K562 (cell line): ENCODE data around the gene ACTR3.

ENCODE experiments used
- AFF4 ChIP-seq: sonication (generic); formaldehyde crosslinking; IDR thresholded peaks from 2 replicates; pipeline ENCODE4 v1.8.0; 2023; ENCODE audit warnings: mild to moderate bottlenecking, missing genetic modification reagents
- JUND ChIP-seq, 2 experiments: IDR thresholded peaks; 2 replicates in 1 of 2; 3 replicates in 1 of 2; pipeline ENCODE4 v1.6.1; 2011; ENCODE audit warnings: borderline replicate concordance in 2 of 2, low read depth in 2 of 2, low read length in 2 of 2, improper control_type of control experiment in 1 of 2, missing biosample characterization in 1 of 2, missing genetic modification characterization in 1 of 2, missing genetic modification reagents in 1 of 2
- NCOA2 ChIP-seq, 2 experiments: fragments of 450-650 bp; IDR thresholded peaks; 2 replicates each; pipeline ENCODE4 v1.6.1; 2018; ENCODE audit warnings: mild to moderate bottlenecking in 2 of 2, moderate library complexity in 1 of 2; ENCODE audit not compliant: partially characterized antibody in 2 of 2
- PHF8 ChIP-seq: fragments of 200-600 bp; sonication (generic); IDR thresholded peaks from 2 replicates; pipeline ENCODE4 v1.6.1; 2012; ENCODE audit warnings: mixed run types, mild to moderate bottlenecking, inconsistent platforms, low read length, moderate library complexity, borderline replicate concordance
- POLR2A ChIP-seq: fragments of 450-650 bp; conservative IDR thresholded peaks from 2 replicates; pipeline ENCODE4 v1.6.1; 2016
- POLR2AphosphoS2 ChIP-seq: IDR thresholded peaks from 2 replicates; pipeline ENCODE4 v1.6.1; 2012; ENCODE audit warnings: low read length, improper control_type of control experiment
- TFE3 ChIP-seq: fragments of 450-650 bp; formaldehyde crosslinking; IDR thresholded peaks from 2 replicates; pipeline ENCODE4 v1.4.0; 2020; ENCODE audit warnings: mild to moderate bottlenecking, mixed read lengths
- ZBTB2 ChIP-seq: fragments of 450-650 bp; IDR thresholded peaks from 2 replicates; pipeline ENCODE4 v1.6.1; 2016; ENCODE audit warnings: antibody characterized with exemption

GRCh38 chr2:113896791-113897190, 6.9 kb downstream of the ACTR3 start:
- TF ChIP-seq POLR2AphosphoS2: no peak
- TF ChIP-seq POLR2A: no peak
- no peak for TF ChIP-seq ZBTB2
- TF ChIP-seq AFF4 (CRISPR knock-in tag): no peak
- no peak for TF ChIP-seq NCOA2 (IDR thresholded peaks at IDR 0.05; ENCODE audit: partially characterized antibody in 2 of 2)
- no peak for TF ChIP-seq TFE3 (CRISPR knock-in tag)
- no peak for TF ChIP-seq JUND (IDR thresholded peaks at IDR 0.05; ENCODE audit: borderline replicate concordance, low read depth, low read length)
- TF ChIP-seq JUND (tag; IDR thresholded peaks at IDR 0.05; ENCODE audit: borderline replicate concordance, low read depth, low read length): no peak
- TF ChIP-seq PHF8: no peak
